Panc1 (cell line): ENCODE measurements around the gene MED16.

Source experiments
- POLR2AphosphoS5 ChIP-seq: IDR thresholded peaks from 2 replicates; pipeline ENCODE4 v1.6.1; 2012; ENCODE audit warnings: mild to moderate bottlenecking, low read depth, low read length, moderate library complexity
- TCF7L2 ChIP-seq: IDR thresholded peaks from 2 replicates; pipeline ENCODE4 v1.6.1; 2011; ENCODE audit warnings: mild to moderate bottlenecking, low read depth, low read length, inconsistent platforms
- TF ChIP-seq, protein P1 (sequence below): fragments of 450-650 bp; IDR thresholded peaks from 2 replicates; pipeline ENCODE4 v1.5.1; 2017; ENCODE audit warnings: mild to moderate bottlenecking
- TF ChIP-seq, protein P2 (sequence below), 2 experiments: IDR thresholded peaks; 2 replicates each; pipeline ENCODE4 v1.6.1; 2011 to 2012; ENCODE audit warnings: low read depth in 2 of 2, control low read depth in 1 of 2, low read length in 1 of 2, mild to moderate bottlenecking in 1 of 2, moderate library complexity in 1 of 2; ENCODE audit not compliant: insufficient read depth in 1 of 2

DNA sequence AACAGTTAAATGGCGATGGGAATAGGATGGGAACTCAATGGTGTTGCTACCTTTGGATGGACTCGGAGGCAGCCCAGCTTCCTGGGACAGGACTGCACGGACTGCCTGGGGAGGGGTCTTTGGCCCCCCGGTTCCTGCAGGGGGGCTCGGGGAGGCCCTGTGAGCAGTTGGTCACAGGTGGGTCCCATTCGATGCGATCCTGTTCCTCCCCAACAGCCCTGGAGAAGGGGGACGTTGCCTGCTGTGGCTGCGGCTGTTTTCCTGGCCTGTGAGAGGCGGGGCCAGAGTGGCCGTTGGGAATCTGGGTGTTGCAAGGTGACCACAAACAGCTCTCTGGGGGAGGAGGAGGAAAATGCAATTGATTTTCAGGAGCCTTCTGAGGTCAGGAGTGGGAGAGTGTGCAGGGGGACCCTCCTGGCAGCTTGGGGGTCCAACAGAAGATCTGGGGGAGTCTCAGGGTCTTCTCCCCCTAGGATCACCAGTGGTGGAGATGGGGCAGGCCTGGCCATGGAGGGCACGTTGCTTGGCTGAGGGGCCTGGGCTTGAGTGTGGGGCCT is 69.3 kb downstream of the MED16 start:
- TF ChIP-seq, protein P1, sequence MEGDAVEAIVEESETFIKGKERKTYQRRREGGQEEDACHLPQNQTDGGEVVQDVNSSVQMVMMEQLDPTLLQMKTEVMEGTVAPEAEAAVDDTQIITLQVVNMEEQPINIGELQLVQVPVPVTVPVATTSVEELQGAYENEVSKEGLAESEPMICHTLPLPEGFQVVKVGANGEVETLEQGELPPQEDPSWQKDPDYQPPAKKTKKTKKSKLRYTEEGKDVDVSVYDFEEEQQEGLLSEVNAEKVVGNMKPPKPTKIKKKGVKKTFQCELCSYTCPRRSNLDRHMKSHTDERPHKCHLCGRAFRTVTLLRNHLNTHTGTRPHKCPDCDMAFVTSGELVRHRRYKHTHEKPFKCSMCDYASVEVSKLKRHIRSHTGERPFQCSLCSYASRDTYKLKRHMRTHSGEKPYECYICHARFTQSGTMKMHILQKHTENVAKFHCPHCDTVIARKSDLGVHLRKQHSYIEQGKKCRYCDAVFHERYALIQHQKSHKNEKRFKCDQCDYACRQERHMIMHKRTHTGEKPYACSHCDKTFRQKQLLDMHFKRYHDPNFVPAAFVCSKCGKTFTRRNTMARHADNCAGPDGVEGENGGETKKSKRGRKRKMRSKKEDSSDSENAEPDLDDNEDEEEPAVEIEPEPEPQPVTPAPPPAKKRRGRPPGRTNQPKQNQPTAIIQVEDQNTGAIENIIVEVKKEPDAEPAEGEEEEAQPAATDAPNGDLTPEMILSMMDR = no peak
- TF ChIP-seq POLR2AphosphoS5 = 0 out of 2 replicates have a peak, but pooled peaks have one; percentile 21
- no peak for TF ChIP-seq TCF7L2
- TF ChIP-seq, protein P2, sequence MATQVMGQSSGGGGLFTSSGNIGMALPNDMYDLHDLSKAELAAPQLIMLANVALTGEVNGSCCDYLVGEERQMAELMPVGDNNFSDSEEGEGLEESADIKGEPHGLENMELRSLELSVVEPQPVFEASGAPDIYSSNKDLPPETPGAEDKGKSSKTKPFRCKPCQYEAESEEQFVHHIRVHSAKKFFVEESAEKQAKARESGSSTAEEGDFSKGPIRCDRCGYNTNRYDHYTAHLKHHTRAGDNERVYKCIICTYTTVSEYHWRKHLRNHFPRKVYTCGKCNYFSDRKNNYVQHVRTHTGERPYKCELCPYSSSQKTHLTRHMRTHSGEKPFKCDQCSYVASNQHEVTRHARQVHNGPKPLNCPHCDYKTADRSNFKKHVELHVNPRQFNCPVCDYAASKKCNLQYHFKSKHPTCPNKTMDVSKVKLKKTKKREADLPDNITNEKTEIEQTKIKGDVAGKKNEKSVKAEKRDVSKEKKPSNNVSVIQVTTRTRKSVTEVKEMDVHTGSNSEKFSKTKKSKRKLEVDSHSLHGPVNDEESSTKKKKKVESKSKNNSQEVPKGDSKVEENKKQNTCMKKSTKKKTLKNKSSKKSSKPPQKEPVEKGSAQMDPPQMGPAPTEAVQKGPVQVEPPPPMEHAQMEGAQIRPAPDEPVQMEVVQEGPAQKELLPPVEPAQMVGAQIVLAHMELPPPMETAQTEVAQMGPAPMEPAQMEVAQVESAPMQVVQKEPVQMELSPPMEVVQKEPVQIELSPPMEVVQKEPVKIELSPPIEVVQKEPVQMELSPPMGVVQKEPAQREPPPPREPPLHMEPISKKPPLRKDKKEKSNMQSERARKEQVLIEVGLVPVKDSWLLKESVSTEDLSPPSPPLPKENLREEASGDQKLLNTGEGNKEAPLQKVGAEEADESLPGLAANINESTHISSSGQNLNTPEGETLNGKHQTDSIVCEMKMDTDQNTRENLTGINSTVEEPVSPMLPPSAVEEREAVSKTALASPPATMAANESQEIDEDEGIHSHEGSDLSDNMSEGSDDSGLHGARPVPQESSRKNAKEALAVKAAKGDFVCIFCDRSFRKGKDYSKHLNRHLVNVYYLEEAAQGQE (IDR thresholded peaks at IDR 0.05; ENCODE audit: insufficient read depth in 1 of 2, low read depth in 2 of 2, low read length in 1 of 2) = no peak
